HG03565 (cell line): ENCODE data around the gene FUT6.
"Not testable (repeated sequence)": the region's sequence is repeated elsewhere in the genome, so short reads cannot be mapped to it uniquely, and the experiment has no call there.

Experiments
- ATAC-seq: cut with Tn5 transposase; IDR thresholded peaks from one replicate; pipeline ENCODE4 v1.9.1; 2021; ENCODE audit warnings: mild to moderate bottlenecking, moderate library complexity; ENCODE audit not compliant: unreplicated experiment

Gene FUT6

GRCh38 chr19:5863030-5863665 is 23.6 kb upstream of the FUT6 start:
- no peak for ATAC-seq

GRCh38 chr19:5857203-5858081 is 17.9 kb upstream of the FUT6 start:
- ATAC-seq: no peak

- ATAC-seq: not testable (repeated sequence)
Measured at GRCh38 chr19:5855151-5855550, 15.6 kb upstream of the FUT6 start.

GRCh38 chr19:5854121-5854520 is 14.6 kb upstream of the FUT6 start:
- not testable (repeated sequence) for ATAC-seq

GRCh38 chr19:5851302-5851701 is 11.8 kb upstream of the FUT6 start, which contains the start of gene FUT3:
Gene FUT3, minus strand, starts transcription at chr19:5851449.
- ATAC-seq: no peak

GRCh38 chr19:5850743-5851293 is 11.3 kb upstream of the FUT6 start:
- no peak for ATAC-seq

GRCh38 chr19:5850189-5850588 is 10.7 kb upstream of the FUT6 start:
- ATAC-seq: no peak

- ATAC-seq: not testable (repeated sequence)
Measured at GRCh38 chr19:5848621-5849020, 9.1 kb upstream of the FUT6 start.

GRCh38 chr19:5847846-5848245 is 8.3 kb upstream of the FUT6 start:
- ATAC-seq: not testable (repeated sequence)

- ATAC-seq: no peak
Measured at GRCh38 chr19:5844456-5845433, 5.2 kb upstream of the FUT6 start.

GRCh38 chr19:5843295-5843927 is 3.9 kb upstream of the FUT6 start:
- no peak for ATAC-seq

GRCh38 chr19:5841735-5842111 is 2.2 kb upstream of the FUT6 start:
- not testable (repeated sequence) for ATAC-seq

- ATAC-seq: no peak
Measured at GRCh38 chr19:5838353-5839064, 993 bp downstream of the FUT6 start.

GRCh38 chr19:5837761-5838352 is 1.6 kb downstream of the FUT6 start:
- ATAC-seq: no peak

- ATAC-seq: no peak
Measured at GRCh38 chr19:5832527-5833216, 6.8 kb downstream of the FUT6 start.

GRCh38 chr19:5832061-5832460 is 7.4 kb downstream of the FUT6 start:
- ATAC-seq: no peak

GRCh38 chr19:5831159-5831558 is 8.3 kb downstream of the FUT6 start:
- ATAC-seq: no peak

GRCh38 chr19:5829567-5830310 is 9.8 kb downstream of the FUT6 start:
- no peak for ATAC-seq
